ENCODE results near the gene CRISPLD2. TPM values are rescaled to one million over a fixed set of nuclear protein-coding genes. Genes with fewer than 3 reads are reported as not detected.

The CRISPLD2 gene
- total RNA-seq, 1 experiment from 2014 or later = 0.34 TPM

GRCh38 chr16:84896847-84897246, 77.1 kb downstream of the CRISPLD2 start:
- no peak overlapping the region for H3K4me3 ChIP-seq
- no peaks in the 10 kb centered on the region for H3K36me3 ChIP-seq

GRCh38 chr16:84897911-84898377, 78.2 kb downstream of the CRISPLD2 start:
- Histone ChIP-seq H3K36me3 (no peaks in the 10 kb centered on the region), H3K27ac (no peak overlapping the region), H3K4me1 (no peaks in the 10 kb centered on the region), H3K4me3 (no peak overlapping the region), H3K27me3 (no peaks in the 10 kb centered on the region), H3K9me3 (replicated peaks) (no peaks in the 10 kb centered on the region)
- no peak for DNase-seq

More at GRCh38 chr16:84896847-84897246, 77.1 kb downstream of the CRISPLD2 start:
- no peak for DNase-seq
- H3K4me1 ChIP-seq = no peaks in the 10 kb centered on the region
- H3K27me3 ChIP-seq = no peaks in the 10 kb centered on the region
- no peak overlapping the region for H3K27ac ChIP-seq
- no peaks in the 10 kb centered on the region for H3K9me3 ChIP-seq (replicated peaks)

GRCh38 chr16:84898447-84898846, 78.7 kb downstream of the CRISPLD2 start:
- H3K36me3 ChIP-seq = no peaks in the 10 kb centered on the region
- H3K4me1 ChIP-seq = no peaks in the 10 kb centered on the region
- no peaks in the 10 kb centered on the region for H3K9me3 ChIP-seq (replicated peaks)
- DNase-seq = no peak
- H3K27ac ChIP-seq = no peak overlapping the region
- no peak overlapping the region for H3K4me3 ChIP-seq
- no peaks in the 10 kb centered on the region for H3K27me3 ChIP-seq

- H3K27me3 ChIP-seq = no peaks in the 10 kb centered on the region
- no peaks in the 10 kb centered on the region for H3K9me3 ChIP-seq (replicated peaks)
- H3K4me3 ChIP-seq = no peak overlapping the region
- no peak for DNase-seq
- no peak overlapping the region for H3K27ac ChIP-seq
- H3K4me1 ChIP-seq = no peaks in the 10 kb centered on the region
- H3K36me3 ChIP-seq = no peaks in the 10 kb centered on the region
Observed at GRCh38 chr16:84899414-84899813, 79.6 kb downstream of the CRISPLD2 start.

- Histone ChIP-seq H3K36me3 (no peaks in the 10 kb centered on the region), H3K27ac (no peak overlapping the region), H3K9me3 (replicated peaks) (no peaks in the 10 kb centered on the region), H3K27me3 (no peaks in the 10 kb centered on the region), H3K4me1 (no peaks in the 10 kb centered on the region), H3K4me3 (no peak overlapping the region)
- no peak for DNase-seq
Observed at GRCh38 chr16:84905965-84906460, 86.2 kb downstream of the CRISPLD2 start.

- H3K4me1 ChIP-seq = no peaks in the 10 kb centered on the region
- H3K36me3 ChIP-seq = no peaks in the 10 kb centered on the region
- no peaks in the 10 kb centered on the region for H3K9me3 ChIP-seq (replicated peaks)
- no peak overlapping the region for H3K27ac ChIP-seq
- no peak overlapping the region for H3K4me3 ChIP-seq
- no peaks in the 10 kb centered on the region for H3K27me3 ChIP-seq
- no peak for DNase-seq
Observed at GRCh38 chr16:84907051-84907450, 87.3 kb downstream of the CRISPLD2 start.

- H3K27ac ChIP-seq = no peak overlapping the region
- DNase-seq = no peak
Observed at GRCh38 chr16:84907575-84907974, 87.8 kb downstream of the CRISPLD2 start.

GRCh38 chr16:84909476-84910085, 89.8 kb downstream of the CRISPLD2 start:
- Histone ChIP-seq H3K36me3 (no peaks in the 10 kb centered on the region), H3K4me3 (no peak overlapping the region), H3K27me3 (no peaks in the 10 kb centered on the region), H3K27ac (no peak overlapping the region), H3K9me3 (replicated peaks) (no peaks in the 10 kb centered on the region), H3K4me1 (no peaks in the 10 kb centered on the region)
- DNase-seq = no peak

More at GRCh38 chr16:84907575-84907974, 87.8 kb downstream of the CRISPLD2 start:
- Histone ChIP-seq H3K9me3 (replicated peaks) (no peaks in the 10 kb centered on the region), H3K4me1 (no peaks in the 10 kb centered on the region), H3K27me3 (no peaks in the 10 kb centered on the region), H3K4me3 (no peak overlapping the region), H3K36me3 (no peaks in the 10 kb centered on the region)

GRCh38 chr16:84911486-84912216, 91.9 kb downstream of the CRISPLD2 start:
- no peak for DNase-seq
- Histone ChIP-seq H3K27ac (no peak overlapping the region), H3K27me3 (no peaks in the 10 kb centered on the region), H3K9me3 (replicated peaks) (no peaks in the 10 kb centered on the region), H3K4me3 (no peak overlapping the region), H3K4me1 (peaks cover 5% of the 10 kb centered on the region), H3K36me3 (no peaks in the 10 kb centered on the region)

- Histone ChIP-seq H3K36me3 (no peaks in the 10 kb centered on the region), H3K27me3 (no peaks in the 10 kb centered on the region), H3K4me3 (no peak overlapping the region), H3K4me1 (peaks cover 10% of the 10 kb centered on the region), H3K9me3 (replicated peaks) (no peaks in the 10 kb centered on the region), H3K27ac (no peak overlapping the region)
- peak in 1 of 2 experiments; percentile 43 for DNase-seq
Observed at GRCh38 chr16:84913315-84913714, 93.5 kb downstream of the CRISPLD2 start.

- H3K27ac ChIP-seq = no peak overlapping the region
- no peak overlapping the region for H3K4me3 ChIP-seq
- no peaks in the 10 kb centered on the region for H3K27me3 ChIP-seq
- peaks cover 12% of the 10 kb centered on the region for H3K4me1 ChIP-seq
- no peaks in the 10 kb centered on the region for H3K36me3 ChIP-seq
- H3K9me3 ChIP-seq (replicated peaks) = no peaks in the 10 kb centered on the region
- DNase-seq = no peak
Observed at GRCh38 chr16:84914273-84914672, 94.5 kb downstream of the CRISPLD2 start.

GRCh38 chr16:84916178-84916577, 96.4 kb downstream of the CRISPLD2 start:
- H3K27ac ChIP-seq = no peak overlapping the region
- H3K4me1 ChIP-seq = peaks cover 14% of the 10 kb centered on the region
- no peaks in the 10 kb centered on the region for H3K27me3 ChIP-seq
- no peak for DNase-seq
- no peaks in the 10 kb centered on the region for H3K9me3 ChIP-seq (replicated peaks)
- no peaks in the 10 kb centered on the region for H3K36me3 ChIP-seq
- H3K4me3 ChIP-seq = no peak overlapping the region

GRCh38 chr16:84916850-84917249, 97.1 kb downstream of the CRISPLD2 start:
- H3K36me3 ChIP-seq = no peaks in the 10 kb centered on the region
- H3K4me1 ChIP-seq = peaks cover 19% of the 10 kb centered on the region
- H3K27me3 ChIP-seq = no peaks in the 10 kb centered on the region
- no peak for DNase-seq
- H3K4me3 ChIP-seq = no peak overlapping the region
- no peak overlapping the region for H3K27ac ChIP-seq
- H3K9me3 ChIP-seq (replicated peaks) = no peaks in the 10 kb centered on the region

GRCh38 chr16:84917492-84917891, 97.7 kb downstream of the CRISPLD2 start:
- DNase-seq = no peak
- Histone ChIP-seq H3K9me3 (replicated peaks) (no peaks in the 10 kb centered on the region), H3K27ac (no peak overlapping the region), H3K36me3 (no peaks in the 10 kb centered on the region), H3K27me3 (no peaks in the 10 kb centered on the region), H3K4me3 (no peak overlapping the region), H3K4me1 (peaks cover 25% of the 10 kb centered on the region)

GRCh38 chr16:84918006-84918909, 98.5 kb downstream of the CRISPLD2 start:
- Histone ChIP-seq H3K27me3 (no peaks in the 10 kb centered on the region), H3K9me3 (replicated peaks) (no peaks in the 10 kb centered on the region), H3K27ac (no peak overlapping the region), H3K4me3 (no peak overlapping the region), H3K36me3 (no peaks in the 10 kb centered on the region), H3K4me1 (peaks cover 29% of the 10 kb centered on the region)
- no peak for DNase-seq
